Measurements from ENCODE around the gene TFCP2L1.

- TF ChIP-seq POLR2AphosphoS5 (IDR thresholded peaks at IDR 0.05; ENCODE audit: borderline replicate concordance, low read depth, low read length): no peak
- TF ChIP-seq EZH2 (IDR thresholded peaks at IDR 0.05): no peak
Measured at GRCh38 chr2:121236101-121236640, 48.8 kb downstream of the TFCP2L1 start.

Data from SK-N-MC (cell line).